ENCODE results near the gene RBSN.

RBSN gene

DNA sequence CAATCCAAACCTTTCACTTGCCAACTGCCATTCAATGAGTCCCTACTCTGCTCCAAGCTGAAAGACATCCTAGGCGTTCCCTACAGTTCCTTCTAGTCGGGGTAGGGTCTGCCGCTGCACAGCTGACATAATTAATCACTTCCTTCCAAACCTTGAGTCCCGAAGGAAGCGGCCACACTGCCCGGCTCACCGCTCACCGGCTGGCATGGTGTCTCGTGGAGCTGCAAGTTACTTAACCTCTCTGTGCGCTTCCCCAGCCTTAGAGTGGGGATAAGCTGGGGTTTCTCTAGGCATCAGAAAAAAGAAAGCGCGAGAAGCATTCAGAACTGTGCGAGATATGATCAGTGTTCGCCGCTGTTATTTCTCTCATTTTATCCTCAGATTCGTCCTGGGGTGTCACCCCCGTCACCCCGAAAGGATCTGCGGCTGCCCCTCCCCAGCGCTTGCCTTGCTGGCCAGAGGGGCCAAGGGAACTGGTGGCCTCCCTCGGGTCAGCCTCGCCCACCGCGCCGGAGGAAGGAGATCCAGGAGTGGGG, 34.6 kb downstream of the RBSN start:
- Histone ChIP-seq H3K27ac (ENCODE audit: low read depth, low read length) (peak overlapping the region; percentile 47), H4K20me1 (ENCODE audit: control insufficient read depth, insufficient read depth, low read depth, low read length) (peaks cover 11% of the 10 kb centered on the region), H3K4me2 (ENCODE audit: low read length) (peak overlapping the region; percentile 92), H3K36me3 (ENCODE audit: control insufficient read depth, low read length) (peaks cover 30% of the 10 kb centered on the region), H3K79me2 (ENCODE audit: control insufficient read depth, low read length) (peaks cover 51% of the 10 kb centered on the region), H3K4me1 (ENCODE audit: control insufficient read depth, low read length) (peaks cover 19% of the 10 kb centered on the region), H3K9me3 (ENCODE audit: control insufficient read depth, insufficient read depth, low read length) (no peaks in the 10 kb centered on the region), H3K9me2 (replicated peaks; ENCODE audit: control insufficient read depth, low read length) (no peaks in the 10 kb centered on the region), H3F3A (ENCODE audit: control insufficient read depth, insufficient read depth) (0 out of 2 replicates have a peak, but pooled peaks cover 6% of the 10 kb centered on the region), H3K4me3 (ENCODE audit: low read length) (peak overlapping the region; percentile 95), H3K27me3 (ENCODE audit: control insufficient read depth, low read length) (no peaks in the 10 kb centered on the region)
- no peak for TF ChIP-seq EZH2phosphoT487 (IDR thresholded peaks at IDR 0.05; ENCODE audit: borderline replicate concordance, low read length)
- TF ChIP-seq, protein P1, sequence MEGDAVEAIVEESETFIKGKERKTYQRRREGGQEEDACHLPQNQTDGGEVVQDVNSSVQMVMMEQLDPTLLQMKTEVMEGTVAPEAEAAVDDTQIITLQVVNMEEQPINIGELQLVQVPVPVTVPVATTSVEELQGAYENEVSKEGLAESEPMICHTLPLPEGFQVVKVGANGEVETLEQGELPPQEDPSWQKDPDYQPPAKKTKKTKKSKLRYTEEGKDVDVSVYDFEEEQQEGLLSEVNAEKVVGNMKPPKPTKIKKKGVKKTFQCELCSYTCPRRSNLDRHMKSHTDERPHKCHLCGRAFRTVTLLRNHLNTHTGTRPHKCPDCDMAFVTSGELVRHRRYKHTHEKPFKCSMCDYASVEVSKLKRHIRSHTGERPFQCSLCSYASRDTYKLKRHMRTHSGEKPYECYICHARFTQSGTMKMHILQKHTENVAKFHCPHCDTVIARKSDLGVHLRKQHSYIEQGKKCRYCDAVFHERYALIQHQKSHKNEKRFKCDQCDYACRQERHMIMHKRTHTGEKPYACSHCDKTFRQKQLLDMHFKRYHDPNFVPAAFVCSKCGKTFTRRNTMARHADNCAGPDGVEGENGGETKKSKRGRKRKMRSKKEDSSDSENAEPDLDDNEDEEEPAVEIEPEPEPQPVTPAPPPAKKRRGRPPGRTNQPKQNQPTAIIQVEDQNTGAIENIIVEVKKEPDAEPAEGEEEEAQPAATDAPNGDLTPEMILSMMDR (IDR thresholded peaks at IDR 0.05; ENCODE audit: low read depth, low read length, poor library complexity, severe bottlenecking): no peak

DNA sequence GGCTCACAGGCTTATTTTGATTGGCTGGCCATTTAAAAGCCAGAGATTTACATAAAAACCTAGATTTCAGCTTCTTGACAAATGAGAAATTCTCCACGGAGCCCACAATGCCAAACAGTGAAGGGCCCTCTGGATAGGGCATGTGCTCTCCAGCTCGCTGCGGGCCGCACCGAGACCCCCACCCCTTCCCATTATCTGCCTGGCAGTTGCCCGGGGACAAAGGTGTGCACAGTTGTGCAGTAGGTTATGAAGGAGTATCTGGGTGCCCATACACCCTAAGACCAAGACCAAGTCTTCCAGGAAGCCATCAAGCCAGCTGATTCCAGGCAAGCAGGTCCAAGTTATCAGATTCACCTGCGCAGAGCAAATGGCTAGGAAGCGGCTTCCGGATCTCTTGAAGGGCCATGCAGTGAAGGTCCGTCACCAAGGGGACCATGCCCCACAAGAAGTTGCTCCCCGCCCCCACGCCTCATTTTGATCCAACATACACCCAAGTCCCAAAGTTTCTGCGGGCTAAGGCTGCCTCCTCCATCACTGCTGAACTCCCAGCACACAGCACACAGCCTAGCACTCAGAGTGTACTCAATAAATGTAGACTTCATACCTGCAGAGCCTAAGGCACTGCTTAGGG, 35.2 kb downstream of the RBSN start:
- peaks cover 36% of the 10 kb centered on the region for H3K36me3 ChIP-seq (ENCODE audit: control insufficient read depth, low read length)
- peaks cover 19% of the 10 kb centered on the region for H3K4me1 ChIP-seq (ENCODE audit: control insufficient read depth, low read length)
- H3K27me3 ChIP-seq (ENCODE audit: control insufficient read depth, low read length): no peaks in the 10 kb centered on the region
- peak overlapping the region; percentile 95 for H3K4me3 ChIP-seq (ENCODE audit: low read length)
- H3F3A ChIP-seq (ENCODE audit: control insufficient read depth, insufficient read depth): 0 out of 2 replicates have a peak, but pooled peaks cover 6% of the 10 kb centered on the region
- H3K79me2 ChIP-seq (ENCODE audit: control insufficient read depth, low read length): peaks cover 57% of the 10 kb centered on the region
- peak overlapping the region; percentile 92 for H3K4me2 ChIP-seq (ENCODE audit: low read length)
- H3K9me2 ChIP-seq (replicated peaks; ENCODE audit: control insufficient read depth, low read length): no peaks in the 10 kb centered on the region
- H4K20me1 ChIP-seq (ENCODE audit: control insufficient read depth, insufficient read depth, low read depth, low read length): peaks cover 11% of the 10 kb centered on the region
- no peak overlapping the region for H3K27ac ChIP-seq (ENCODE audit: low read depth, low read length)
- no peaks in the 10 kb centered on the region for H3K9me3 ChIP-seq (ENCODE audit: control insufficient read depth, insufficient read depth, low read length)
- TF ChIP-seq, protein P1 (IDR thresholded peaks at IDR 0.05; ENCODE audit: low read depth, low read length, poor library complexity, severe bottlenecking): no peak
- TF ChIP-seq EZH2phosphoT487 (IDR thresholded peaks at IDR 0.05; ENCODE audit: borderline replicate concordance, low read length): no peak

DNA sequence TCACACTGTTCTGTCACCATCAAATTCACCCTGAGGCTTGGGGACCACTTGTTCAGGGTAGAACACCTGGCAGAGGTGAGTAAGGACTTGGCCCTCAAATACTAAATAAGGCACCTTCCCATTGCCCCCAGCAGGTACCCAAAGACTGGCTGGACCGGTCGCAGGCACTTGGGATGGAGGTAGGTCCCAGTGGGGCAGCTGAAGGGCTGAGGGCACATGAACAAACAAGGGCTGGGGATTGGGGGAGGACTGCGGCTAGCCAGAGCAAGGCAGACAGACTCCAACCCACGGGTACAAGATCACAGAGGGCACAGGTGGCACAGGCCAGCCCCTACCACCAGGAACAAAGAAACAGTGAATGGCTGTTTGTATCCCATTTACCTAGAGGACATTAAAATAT, 35.7 kb downstream of the RBSN start:
- H3K4me1 ChIP-seq (ENCODE audit: control insufficient read depth, low read length): peaks cover 19% of the 10 kb centered on the region
- TF ChIP-seq, protein P1 (IDR thresholded peaks at IDR 0.05; ENCODE audit: low read depth, low read length, poor library complexity, severe bottlenecking): no peak
- no peak for TF ChIP-seq EZH2phosphoT487 (IDR thresholded peaks at IDR 0.05; ENCODE audit: borderline replicate concordance, low read length)
- H4K20me1 ChIP-seq (ENCODE audit: control insufficient read depth, insufficient read depth, low read depth, low read length): peaks cover 11% of the 10 kb centered on the region
- H3K79me2 ChIP-seq (ENCODE audit: control insufficient read depth, low read length): peaks cover 62% of the 10 kb centered on the region
- peak overlapping the region; percentile 95 for H3K4me3 ChIP-seq (ENCODE audit: low read length)
- peak overlapping the region; percentile 92 for H3K4me2 ChIP-seq (ENCODE audit: low read length)
- no peaks in the 10 kb centered on the region for H3K27me3 ChIP-seq (ENCODE audit: control insufficient read depth, low read length)
- no peak overlapping the region for H3K27ac ChIP-seq (ENCODE audit: low read depth, low read length)
- H3K36me3 ChIP-seq (ENCODE audit: control insufficient read depth, low read length): peaks cover 41% of the 10 kb centered on the region
- H3K9me3 ChIP-seq (ENCODE audit: control insufficient read depth, insufficient read depth, low read length): no peaks in the 10 kb centered on the region
- no peaks in the 10 kb centered on the region for H3K9me2 ChIP-seq (replicated peaks; ENCODE audit: control insufficient read depth, low read length)
- H3F3A ChIP-seq (ENCODE audit: control insufficient read depth, insufficient read depth): 0 out of 2 replicates have a peak, but pooled peaks cover 6% of the 10 kb centered on the region

Data from DOHH2 (cell line).